Measurements from ENCODE around the gene PRKAR1B. TPM values are rescaled to one million over a fixed set of nuclear protein-coding genes. Genes with fewer than 3 reads are reported as not detected.

The PRKAR1B gene
- total RNA-seq, 2 experiments from 2014 or later: 22.5 to 41.6 TPM

DNA sequence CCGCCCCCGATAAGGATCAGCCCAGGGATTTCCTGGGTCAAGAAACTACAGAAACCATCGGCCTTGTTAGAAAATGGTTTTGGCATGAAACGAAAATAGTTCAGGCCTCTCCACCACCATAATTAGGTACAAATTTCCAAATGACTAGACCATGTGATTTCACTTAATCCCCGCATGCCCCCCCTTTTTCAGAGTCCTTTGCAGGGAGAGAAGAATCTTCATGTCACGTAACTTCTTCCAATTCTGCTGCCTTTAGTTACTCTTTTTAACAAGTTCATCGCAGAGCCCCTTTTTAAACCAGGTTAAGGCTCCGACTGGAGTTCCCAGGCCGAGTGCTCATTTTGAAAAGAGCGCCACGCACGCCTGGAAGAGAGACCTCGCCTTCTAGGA lies 210.9 kb downstream of the PRKAR1B start:
- no TSS peak for BruUV-seq (replicated peaks)
- POLR2A ChIA-PET: no interaction called here
- H3K4me2 ChIP-seq (ENCODE audit: low read length): no peak overlapping the region

DNA sequence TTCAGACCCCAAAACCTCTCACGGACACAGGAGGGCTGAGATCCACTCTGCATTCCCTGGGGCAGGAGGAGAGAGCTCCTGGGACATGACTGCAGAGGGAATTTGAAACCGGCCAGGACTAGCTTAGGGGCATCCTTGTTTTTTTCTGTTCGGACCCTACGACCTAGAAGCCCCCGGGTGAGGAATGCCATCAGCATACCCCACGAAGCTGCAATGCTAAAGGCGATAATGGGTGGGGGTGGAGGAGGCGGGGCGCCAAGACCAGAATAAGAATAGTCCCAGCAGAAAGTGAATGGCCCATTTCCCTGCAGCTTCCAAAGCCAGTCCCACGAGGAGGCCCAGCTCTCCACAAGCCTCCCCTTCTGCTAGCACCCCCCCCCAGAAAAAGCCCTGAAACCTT lies 211.5 kb downstream of the PRKAR1B start:
- DNase-seq (ENCODE audit: low spot score): no peak
- Histone ChIP-seq H3K79me2 (ENCODE audit: insufficient read depth, low read depth, low read length) (no peaks in the 10 kb centered on the region), H3K9me2 (ENCODE audit: insufficient read depth, low read length) (no peaks in the 10 kb centered on the region), H3K27ac (ENCODE audit: low read depth, low read length, poor library complexity, severe bottlenecking) (no peak overlapping the region), H2AFZ (ENCODE audit: low read length) (no peak overlapping the region), H3K36me3 (ENCODE audit: insufficient read depth, low read length) (no peaks in the 10 kb centered on the region), H4K20me1 (ENCODE audit: insufficient read depth, low read length) (no peaks in the 10 kb centered on the region), H3K4me3 (ENCODE audit: low read depth, low read length, poor library complexity, severe bottlenecking) (no peak overlapping the region), H3K9me3 (ENCODE audit: low read length) (no peaks in the 10 kb centered on the region), H3K4me1 (ENCODE audit: insufficient read depth, low read length, poor library complexity, severe bottlenecking) (no peaks in the 10 kb centered on the region), H3K4me2 (ENCODE audit: low read length) (no peak overlapping the region)
- CTCF ChIA-PET (ENCODE audit: unreplicated experiment): no interaction called here
- no TSS peak for BruUV-seq (replicated peaks)
- TF ChIP-seq, protein P1, sequence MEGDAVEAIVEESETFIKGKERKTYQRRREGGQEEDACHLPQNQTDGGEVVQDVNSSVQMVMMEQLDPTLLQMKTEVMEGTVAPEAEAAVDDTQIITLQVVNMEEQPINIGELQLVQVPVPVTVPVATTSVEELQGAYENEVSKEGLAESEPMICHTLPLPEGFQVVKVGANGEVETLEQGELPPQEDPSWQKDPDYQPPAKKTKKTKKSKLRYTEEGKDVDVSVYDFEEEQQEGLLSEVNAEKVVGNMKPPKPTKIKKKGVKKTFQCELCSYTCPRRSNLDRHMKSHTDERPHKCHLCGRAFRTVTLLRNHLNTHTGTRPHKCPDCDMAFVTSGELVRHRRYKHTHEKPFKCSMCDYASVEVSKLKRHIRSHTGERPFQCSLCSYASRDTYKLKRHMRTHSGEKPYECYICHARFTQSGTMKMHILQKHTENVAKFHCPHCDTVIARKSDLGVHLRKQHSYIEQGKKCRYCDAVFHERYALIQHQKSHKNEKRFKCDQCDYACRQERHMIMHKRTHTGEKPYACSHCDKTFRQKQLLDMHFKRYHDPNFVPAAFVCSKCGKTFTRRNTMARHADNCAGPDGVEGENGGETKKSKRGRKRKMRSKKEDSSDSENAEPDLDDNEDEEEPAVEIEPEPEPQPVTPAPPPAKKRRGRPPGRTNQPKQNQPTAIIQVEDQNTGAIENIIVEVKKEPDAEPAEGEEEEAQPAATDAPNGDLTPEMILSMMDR (conservative IDR thresholded peaks at IDR 0.05; ENCODE audit: low read length): no peak
- TF ChIP-seq EZH2phosphoT487 (IDR thresholded peaks at IDR 0.05; ENCODE audit: borderline replicate concordance, low read depth, low read length): no peak
- POLR2A ChIA-PET: no interaction called here
- intact Hi-C loops (cut with micrococcal nuclease; ENCODE audit: unreplicated experiment): no loop called here

More for the DNA sequence above, 210.9 kb downstream of the PRKAR1B start:
- Histone ChIP-seq H3K4me3 (ENCODE audit: low read depth, low read length, poor library complexity, severe bottlenecking) (no peak overlapping the region), H3K4me1 (ENCODE audit: insufficient read depth, low read length, poor library complexity, severe bottlenecking) (no peaks in the 10 kb centered on the region), H3K27ac (ENCODE audit: low read depth, low read length, poor library complexity, severe bottlenecking) (no peak overlapping the region), H3K9me3 (ENCODE audit: low read length) (no peaks in the 10 kb centered on the region), H3K36me3 (ENCODE audit: insufficient read depth, low read length) (no peaks in the 10 kb centered on the region), H2AFZ (ENCODE audit: low read length) (no peak overlapping the region), H3K9me2 (ENCODE audit: insufficient read depth, low read length) (no peaks in the 10 kb centered on the region), H4K20me1 (ENCODE audit: insufficient read depth, low read length) (no peaks in the 10 kb centered on the region), H3K79me2 (ENCODE audit: insufficient read depth, low read depth, low read length) (no peaks in the 10 kb centered on the region)
- DNase-seq (ENCODE audit: low spot score): no peak
- TF ChIP-seq, protein P1 (conservative IDR thresholded peaks at IDR 0.05; ENCODE audit: low read length): no peak
- no peak for TF ChIP-seq EZH2phosphoT487 (IDR thresholded peaks at IDR 0.05; ENCODE audit: borderline replicate concordance, low read depth, low read length)
- intact Hi-C loops (cut with micrococcal nuclease; ENCODE audit: unreplicated experiment): no loop called here
- CTCF ChIA-PET (ENCODE audit: unreplicated experiment): no interaction called here

DNA sequence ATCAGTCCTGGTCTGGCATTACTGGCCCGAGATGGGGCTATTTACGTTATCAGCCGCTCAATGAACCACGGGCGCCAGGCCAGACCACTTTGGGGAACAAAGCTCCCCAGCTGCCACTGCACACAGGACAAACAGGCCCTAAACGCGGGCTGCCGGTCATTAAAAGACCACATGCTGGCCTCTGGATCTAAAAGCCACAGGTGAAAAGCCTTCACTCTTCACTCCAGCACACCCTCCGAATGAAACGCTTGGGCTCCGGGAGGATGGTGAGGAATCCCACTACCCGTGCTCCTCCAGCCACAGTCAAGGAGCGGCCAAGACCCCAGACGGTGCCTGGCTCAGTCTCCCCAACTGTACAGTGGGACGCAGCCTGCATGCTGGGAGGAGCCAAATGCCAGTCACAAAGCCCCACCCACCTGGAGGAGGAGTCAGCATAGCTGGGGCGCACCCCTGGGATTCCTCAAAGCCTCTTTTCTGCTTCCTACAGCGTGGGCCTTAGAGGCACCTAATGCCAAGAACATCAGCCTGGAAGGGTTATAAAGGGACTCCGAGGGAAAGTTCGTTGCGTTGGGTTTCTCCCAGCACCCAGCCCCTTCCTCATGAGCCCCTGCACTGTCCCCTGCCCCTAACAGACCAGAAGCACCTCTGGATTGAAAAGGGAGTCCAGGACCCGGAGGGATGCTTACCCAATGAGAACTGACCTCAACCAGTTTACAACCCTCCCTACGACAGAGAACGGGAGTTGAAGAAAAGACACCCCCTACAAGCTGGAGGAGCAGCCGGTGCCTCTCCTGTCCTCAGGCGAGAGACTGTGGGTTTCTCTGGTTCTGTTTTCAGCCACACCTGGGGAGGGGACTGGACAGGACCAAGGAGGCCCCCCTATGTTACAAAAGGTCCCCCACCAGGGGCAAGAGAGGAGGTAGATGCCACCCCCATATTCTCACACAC lies 212.2 kb downstream of the PRKAR1B start:
- Histone ChIP-seq H3K4me1 (ENCODE audit: insufficient read depth, low read length, poor library complexity, severe bottlenecking) (no peaks in the 10 kb centered on the region), H3K27ac (ENCODE audit: low read depth, low read length, poor library complexity, severe bottlenecking) (no peak overlapping the region), H3K79me2 (ENCODE audit: insufficient read depth, low read depth, low read length) (no peaks in the 10 kb centered on the region), H3K4me2 (ENCODE audit: low read length) (no peak overlapping the region), H3K9me2 (ENCODE audit: insufficient read depth, low read length) (no peaks in the 10 kb centered on the region), H2AFZ (ENCODE audit: low read length) (no peak overlapping the region), H3K9me3 (ENCODE audit: low read length) (no peaks in the 10 kb centered on the region), H3K4me3 (ENCODE audit: low read depth, low read length, poor library complexity, severe bottlenecking) (no peak overlapping the region), H3K36me3 (ENCODE audit: insufficient read depth, low read length) (no peaks in the 10 kb centered on the region), H4K20me1 (ENCODE audit: insufficient read depth, low read length) (no peaks in the 10 kb centered on the region)
- intact Hi-C loops (cut with micrococcal nuclease; ENCODE audit: unreplicated experiment): no loop called here
- ChIA-PET CTCF (ENCODE audit: unreplicated experiment) (no interaction called here), POLR2A (no interaction called here)
- BruUV-seq (replicated peaks): no TSS peak
- TF ChIP-seq EZH2phosphoT487 (IDR thresholded peaks at IDR 0.05; ENCODE audit: borderline replicate concordance, low read depth, low read length): no peak
- TF ChIP-seq, protein P1 (conservative IDR thresholded peaks at IDR 0.05; ENCODE audit: low read length): no peak
- DNase-seq (ENCODE audit: low spot score): no peak
